Measurements from ENCODE around the gene C17orf75. TPM values are rescaled to one million over a fixed set of nuclear protein-coding genes. Genes with fewer than 3 reads are reported as not detected.

The C17orf75 gene
- total and polyA plus RNA-seq, 2 experiments from 2014 or later = 16.0 to 25.7 TPM

- Histone ChIP-seq H3K4me1 (ENCODE audit: insufficient read depth) (peaks cover 14% of the 10 kb centered on the region), H3K9me3 (ENCODE audit: low read depth) (no peaks in the 10 kb centered on the region), H3K4me2 (peak overlapping the region; percentile 4), H3K4me3 (no peak overlapping the region), H3K9me2 (replicated peaks; ENCODE audit: insufficient read depth) (no peaks in the 10 kb centered on the region), H3K79me2 (no peaks in the 10 kb centered on the region), H4K20me1 (ENCODE audit: insufficient read depth, poor library complexity, severe bottlenecking) (no peaks in the 10 kb centered on the region), H3K27me3 (no peaks in the 10 kb centered on the region), H2AFZ (no peak overlapping the region), H3K27ac (peak overlapping the region; percentile 12), H3K36me3 (replicated peaks; ENCODE audit: insufficient read depth, low read depth) (no peaks in the 10 kb centered on the region)
- 75% methylated on average over 5 of the region's 5 CpGs for WGBS (ENCODE audit: low lambda C conversion rate, missing lambda C conversion rate)
- TF ChIP-seq EZH2 (IDR thresholded peaks at IDR 0.05; ENCODE audit: borderline replicate concordance) (no peak), CTCF (IDR thresholded peaks at IDR 0.05; ENCODE audit: poor library complexity) (no peak), EZH2phosphoT487 (IDR thresholded peaks at IDR 0.05; ENCODE audit: low read depth, severe bottlenecking, unreplicated experiment) (no peak)
- DNase-seq (ENCODE audit: low spot score) = no peak
Measured at GRCh38 chr17:32385971-32386370, 44.0 kb upstream of the C17orf75 start.

- Histone ChIP-seq H3K4me2 (no peak overlapping the region), H3K79me2 (no peaks in the 10 kb centered on the region), H3K27ac (no peak overlapping the region), H2AFZ (no peak overlapping the region), H3K9me2 (replicated peaks; ENCODE audit: insufficient read depth) (no peaks in the 10 kb centered on the region), H4K20me1 (ENCODE audit: insufficient read depth, poor library complexity, severe bottlenecking) (no peaks in the 10 kb centered on the region), H3K4me3 (no peak overlapping the region), H3K27me3 (no peaks in the 10 kb centered on the region), H3K9me3 (ENCODE audit: low read depth) (no peaks in the 10 kb centered on the region), H3K4me1 (ENCODE audit: insufficient read depth) (peaks cover 14% of the 10 kb centered on the region), H3K36me3 (replicated peaks; ENCODE audit: insufficient read depth, low read depth) (no peaks in the 10 kb centered on the region)
- TF ChIP-seq EZH2 (IDR thresholded peaks at IDR 0.05; ENCODE audit: borderline replicate concordance) (no peak), CTCF (IDR thresholded peaks at IDR 0.05; ENCODE audit: poor library complexity) (no peak), EZH2phosphoT487 (IDR thresholded peaks at IDR 0.05; ENCODE audit: low read depth, severe bottlenecking, unreplicated experiment) (no peak)
- WGBS (ENCODE audit: low lambda C conversion rate, missing lambda C conversion rate) = 74% methylated on average over 7 of the region's 7 CpGs
- no peak for DNase-seq (ENCODE audit: low spot score)
Measured at GRCh38 chr17:32385121-32385520, 43.1 kb upstream of the C17orf75 start.

DNA sequence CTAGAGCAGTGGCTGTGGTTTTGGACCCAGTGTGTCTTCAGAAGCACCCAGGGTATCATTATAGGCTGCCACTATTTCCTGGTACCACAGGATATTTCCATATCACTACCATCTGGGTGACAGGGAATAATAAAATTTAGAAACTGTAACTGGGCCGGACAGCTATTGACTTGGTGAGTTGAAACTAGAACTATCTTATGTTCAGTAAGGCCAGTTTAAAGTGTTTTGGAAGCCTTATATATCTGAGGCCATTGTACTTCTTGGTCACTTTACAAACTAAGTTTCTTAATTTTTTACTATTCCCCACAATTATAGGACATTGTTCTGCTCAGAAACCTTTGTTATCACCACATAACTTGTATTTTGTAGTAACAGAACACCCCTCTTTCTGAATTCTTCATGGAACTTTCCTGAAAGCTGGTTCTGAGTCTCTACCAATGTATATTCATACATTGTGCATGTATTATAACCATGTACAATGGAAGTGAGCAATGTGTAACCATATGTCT, 42.0 kb upstream of the C17orf75 start:
- no peaks in the 10 kb centered on the region for H3K79me2 ChIP-seq
- no peak overlapping the region for H3K27ac ChIP-seq
- no peaks in the 10 kb centered on the region for H3K9me3 ChIP-seq (ENCODE audit: low read depth)
- H3K4me2 ChIP-seq = no peak overlapping the region
- 95% methylated on average over 1 of the region's 1 CpG for WGBS (ENCODE audit: low lambda C conversion rate, missing lambda C conversion rate)
- H3K4me1 ChIP-seq (ENCODE audit: insufficient read depth) = peaks cover 14% of the 10 kb centered on the region
- H3K36me3 ChIP-seq (replicated peaks; ENCODE audit: insufficient read depth, low read depth) = no peaks in the 10 kb centered on the region
- TF ChIP-seq EZH2 (IDR thresholded peaks at IDR 0.05; ENCODE audit: borderline replicate concordance) (no peak), EZH2phosphoT487 (IDR thresholded peaks at IDR 0.05; ENCODE audit: low read depth, severe bottlenecking, unreplicated experiment) (no peak), CTCF (IDR thresholded peaks at IDR 0.05; ENCODE audit: poor library complexity) (no peak)
- H3K27me3 ChIP-seq = no peaks in the 10 kb centered on the region
- no peaks in the 10 kb centered on the region for H4K20me1 ChIP-seq (ENCODE audit: insufficient read depth, poor library complexity, severe bottlenecking)
- H3K4me3 ChIP-seq = no peak overlapping the region
- no peak for DNase-seq (ENCODE audit: low spot score)
- H3K9me2 ChIP-seq (replicated peaks; ENCODE audit: insufficient read depth) = no peaks in the 10 kb centered on the region
- H2AFZ ChIP-seq = no peak overlapping the region
